HG03108 (cell line): ENCODE results near the gene GRK4.
"Not testable (repeated sequence)": the region's sequence is repeated elsewhere in the genome, so short reads cannot be mapped to it uniquely, and the experiment has no call there.

ENCODE experiments used
- ATAC-seq: cut with Tn5 transposase; IDR thresholded peaks from one replicate; pipeline ENCODE4 v1.9.1; 2021; ENCODE audit warnings: moderate library complexity; ENCODE audit not compliant: unreplicated experiment

The GRK4 gene

DNA sequence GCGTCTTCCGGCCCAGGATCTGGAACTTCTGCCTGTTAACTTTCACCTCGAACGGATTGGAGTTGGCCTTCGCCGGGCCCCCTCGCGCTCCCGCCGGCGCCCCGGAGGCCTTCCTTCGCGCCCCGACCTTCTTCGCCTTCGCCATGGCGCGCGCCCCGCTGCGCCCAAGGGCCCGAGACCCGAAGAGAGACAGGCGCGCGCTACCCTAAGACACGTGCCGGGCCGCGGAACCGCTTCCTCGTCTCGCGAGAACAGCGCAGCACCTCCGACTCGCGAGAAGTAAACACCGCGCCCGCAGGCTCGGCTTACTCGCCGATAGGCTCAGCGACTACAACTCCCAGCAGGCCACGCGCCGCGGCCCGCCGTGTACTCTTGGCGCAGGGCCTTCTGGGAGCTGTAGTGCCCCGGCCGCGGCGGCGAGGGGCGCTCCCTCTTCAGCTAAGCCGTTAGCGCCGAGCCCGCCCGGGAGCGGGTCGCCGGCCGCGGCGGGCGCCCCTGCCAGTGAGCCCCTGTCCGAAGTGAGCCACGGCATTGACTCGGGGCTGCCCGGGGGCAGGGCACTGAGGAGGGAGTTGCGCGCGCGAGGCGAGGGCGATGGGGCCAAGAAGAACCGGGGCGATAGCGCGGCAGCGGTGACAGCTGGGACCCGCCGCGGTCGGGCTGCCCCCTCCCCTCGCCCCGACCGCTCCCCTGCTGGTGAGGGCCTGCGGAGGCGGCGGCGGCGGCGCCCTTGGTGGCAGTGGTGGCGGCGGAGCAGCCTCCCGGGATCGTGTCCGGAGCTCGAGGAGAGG is at the start of gene GRK4, which contains the start of gene NOP14:
GRK4 (plus strand) TSS at position 397 of the 791 bp plus-strand sequence. CDS start 500 bp downstream, outside the sequence.
NOP14 (minus strand) TSS at position 232 of the 791 bp plus-strand sequence; CDS start at position 145, 87 bp downstream.
- ATAC-seq, result peak; percentile 92

GRCh38 chr4:2914256-2915126 is 48.9 kb upstream of the GRK4 start:
- no peak for ATAC-seq

DNA sequence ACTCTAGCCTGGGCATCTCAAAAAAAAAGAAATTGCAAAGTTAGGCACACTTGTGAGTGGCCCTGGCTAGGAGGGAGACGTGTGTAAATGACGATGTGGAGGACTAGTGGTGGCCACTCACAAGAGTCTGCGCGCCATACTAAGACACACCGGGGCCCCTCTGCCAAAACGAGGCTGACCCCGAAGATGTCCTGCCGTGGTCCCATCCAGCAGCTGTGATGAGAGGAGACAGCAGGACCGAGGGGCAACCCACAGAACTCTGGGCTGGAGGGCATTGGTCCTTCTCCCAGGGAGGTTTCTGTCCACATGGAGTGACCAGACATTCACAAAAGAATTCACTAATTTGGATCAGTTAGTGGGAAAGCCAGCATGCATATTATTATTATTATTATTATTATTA is 47.6 kb upstream of the GRK4 start:
- ATAC-seq, result no peak

DNA sequence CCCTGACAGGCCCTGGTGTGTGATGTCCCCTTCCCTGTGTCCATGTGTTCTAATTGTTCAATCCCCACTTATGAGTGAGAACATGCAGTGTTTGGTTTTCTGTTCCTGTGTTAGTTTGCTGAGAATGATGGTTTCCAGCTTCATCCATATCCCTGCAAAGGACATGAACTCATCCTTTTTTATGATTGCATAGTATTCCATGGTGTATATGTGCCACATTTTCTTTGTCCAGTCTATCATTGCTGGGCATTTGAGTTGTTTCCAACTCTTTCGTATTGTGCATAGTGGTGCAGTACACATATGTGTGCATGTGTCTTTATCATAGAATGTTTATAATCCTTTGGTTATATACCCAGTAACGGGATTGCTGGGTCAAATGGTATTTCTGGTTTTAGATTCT is 46.7 kb upstream of the GRK4 start:
- ATAC-seq, result not testable (repeated sequence)

- not testable (repeated sequence) for ATAC-seq
These were observed 45.1 kb upstream of the GRK4 start for GRCh38 chr4:2918300-2918699.

- not testable (repeated sequence) for ATAC-seq
These were observed 44.7 kb upstream of the GRK4 start for GRCh38 chr4:2918714-2919113.

- ATAC-seq, result not testable (repeated sequence)
These were observed 40.8 kb upstream of the GRK4 start for GRCh38 chr4:2922453-2923101.

DNA sequence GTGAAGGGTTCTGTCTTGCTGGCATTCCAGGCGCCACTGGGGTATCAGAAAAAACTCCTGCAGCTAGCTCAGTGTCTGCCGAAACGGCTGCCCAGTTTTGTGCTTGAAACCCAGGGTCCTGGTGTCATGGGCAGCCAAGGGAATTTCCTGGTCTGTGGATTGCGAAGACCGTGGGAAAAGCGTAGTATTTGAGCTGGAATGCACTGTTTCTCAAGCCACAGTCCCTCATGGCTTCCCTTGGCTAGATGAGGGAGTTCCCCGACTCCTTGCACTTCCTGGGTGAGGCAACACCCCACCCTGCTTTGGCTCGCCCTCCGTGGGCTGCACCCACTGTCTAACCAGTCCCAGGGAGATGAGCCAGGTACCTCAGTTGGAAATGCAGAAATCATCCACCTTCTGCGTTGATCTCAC is 40.2 kb upstream of the GRK4 start:
- ATAC-seq, result no peak

- no peak for ATAC-seq
These were observed 39.6 kb upstream of the GRK4 start for GRCh38 chr4:2923668-2924173.

- ATAC-seq, result no peak
These were observed 39.1 kb upstream of the GRK4 start for GRCh38 chr4:2924286-2924685.

DNA sequence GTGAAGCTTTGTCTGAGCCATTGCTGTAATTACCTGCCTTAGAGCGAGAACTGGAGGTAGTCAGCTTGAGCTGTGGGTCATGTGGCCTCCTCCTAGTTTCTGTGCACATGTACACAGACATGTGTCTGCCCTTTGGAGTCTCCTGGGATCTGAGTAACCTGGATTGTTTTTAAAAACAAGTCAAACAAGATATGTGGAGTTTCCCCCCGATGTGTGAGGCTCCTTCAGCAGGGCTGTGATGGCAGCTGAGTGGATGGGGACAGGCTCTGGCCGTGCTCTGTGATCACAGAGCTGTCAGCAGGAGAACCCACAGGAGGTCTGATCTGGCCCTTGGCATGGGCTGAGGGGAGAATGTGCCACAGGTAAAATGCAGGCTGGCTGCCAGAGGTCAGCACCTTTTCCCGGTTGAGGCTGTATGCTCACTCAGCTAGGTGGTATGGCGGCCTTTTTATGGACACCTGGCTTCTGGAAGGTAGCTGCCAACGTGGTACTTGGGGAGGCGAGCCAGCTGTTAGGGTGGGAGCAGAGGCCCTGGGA is 38.5 kb upstream of the GRK4 start:
- no peak for ATAC-seq

DNA sequence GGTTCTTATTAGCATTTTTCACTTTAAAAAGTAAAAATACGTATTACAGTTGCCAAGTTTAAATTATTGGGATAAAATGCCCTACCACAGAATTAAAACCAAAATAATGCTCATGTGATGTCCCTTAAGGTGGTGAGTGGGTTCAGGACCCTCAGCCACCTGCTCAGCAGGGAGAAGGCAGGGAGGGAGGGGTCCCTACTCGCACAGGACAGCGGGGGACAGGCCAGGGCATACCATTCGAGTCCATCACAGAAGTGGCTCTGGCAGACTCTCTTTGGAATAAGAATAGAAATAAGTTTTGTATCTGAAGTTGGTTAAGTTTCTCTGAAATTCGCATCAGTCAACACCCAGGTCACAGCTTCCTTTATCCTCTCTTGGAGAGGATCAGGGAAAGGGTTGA is 37.9 kb upstream of the GRK4 start:
- no peak for ATAC-seq

- no peak for ATAC-seq
These were observed 37.2 kb upstream of the GRK4 start for GRCh38 chr4:2925931-2926860.

- no peak for ATAC-seq
These were observed 36.2 kb upstream of the GRK4 start for GRCh38 chr4:2927016-2927695.

GRCh38 chr4:2927696-2928075 is 35.7 kb upstream of the GRK4 start:
- ATAC-seq, result no peak

DNA sequence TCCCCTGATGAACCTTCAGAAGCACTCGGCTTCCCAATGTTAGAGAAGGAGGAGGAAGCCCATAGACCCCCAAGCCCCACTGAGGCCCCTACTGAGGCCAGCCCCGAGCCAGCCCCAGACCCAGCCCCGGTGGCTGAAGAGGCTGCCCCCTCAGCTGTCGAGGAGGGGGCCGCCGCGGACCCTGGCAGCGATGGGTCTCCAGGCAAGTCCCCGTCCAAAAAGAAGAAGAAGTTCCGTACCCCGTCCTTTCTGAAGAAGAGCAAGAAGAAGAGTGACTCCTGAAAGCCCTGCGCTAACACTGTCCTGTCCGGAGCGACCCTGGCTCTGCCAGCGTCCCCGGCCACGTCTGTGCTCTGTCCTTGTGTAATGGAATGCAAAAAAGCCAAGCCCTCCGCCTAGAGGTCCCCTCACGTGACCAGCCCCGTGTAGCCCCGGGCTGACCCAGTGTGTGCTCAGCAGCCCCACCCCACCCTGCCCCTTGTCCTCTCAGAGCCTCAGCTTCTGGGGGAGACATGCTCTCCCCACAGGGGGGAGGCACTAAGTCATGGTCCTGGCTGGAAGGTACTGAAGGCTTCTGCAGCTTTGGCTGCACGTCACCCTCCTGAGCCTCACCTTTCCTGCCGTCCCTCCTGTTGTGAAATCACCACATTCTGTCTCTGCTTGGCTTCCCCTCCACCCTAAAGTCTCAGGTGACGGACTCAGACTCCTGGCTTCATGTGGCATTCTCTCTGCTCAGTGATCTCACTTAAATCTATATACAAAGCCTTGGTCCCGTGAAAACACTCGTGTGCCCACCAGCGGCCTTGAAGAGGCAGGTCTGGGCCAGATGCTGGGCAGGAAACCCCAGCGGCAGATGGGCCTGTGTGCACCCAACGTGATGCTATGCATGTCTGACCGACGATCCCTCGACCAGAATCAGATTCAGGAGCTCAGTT is 34.9 kb upstream of the GRK4 start:
- ATAC-seq, result no peak

- no peak for ATAC-seq
These were observed 33.9 kb upstream of the GRK4 start for GRCh38 chr4:2929469-2929868.

DNA sequence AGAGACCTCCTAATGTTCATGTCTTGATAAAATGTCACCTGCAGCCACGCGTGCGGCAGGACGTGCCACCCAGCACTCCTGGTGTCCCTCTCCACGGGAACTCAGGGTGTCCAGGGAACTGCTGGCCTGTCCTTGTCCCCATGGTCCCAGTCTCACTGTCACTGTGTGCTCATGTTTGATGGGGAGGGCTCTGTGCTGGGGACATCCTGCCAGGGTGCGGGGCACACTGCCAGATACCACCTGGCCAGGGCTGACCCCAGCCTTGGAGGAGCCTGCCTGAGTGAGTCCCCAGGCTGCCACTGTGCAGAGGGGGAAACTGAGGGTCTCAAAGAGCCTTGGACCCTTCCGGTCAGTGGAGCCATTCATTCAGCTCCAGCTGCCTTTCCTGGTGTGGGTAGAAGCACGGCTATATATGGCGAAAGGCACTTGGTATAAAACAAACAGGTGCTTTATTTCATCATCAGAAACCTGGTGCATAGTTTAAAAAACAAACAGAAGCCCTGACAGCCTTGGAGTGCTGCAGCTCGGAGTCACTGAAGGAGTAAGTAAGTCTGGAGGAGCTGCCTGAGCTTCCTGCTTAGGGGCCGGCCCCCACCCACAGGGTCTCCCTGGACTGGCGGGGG is 33.1 kb upstream of the GRK4 start:
- no peak for ATAC-seq
